GM04504 (cell line): ENCODE data around the gene SYT6.

Source experiments
- DNase-seq: peaks from one replicate; pipeline ENCODE4 v3.0.0-alpha.2; 2012; ENCODE audit warnings: low read depth

Gene SYT6

GRCh38 chr1:114117654-114118053 is 36.0 kb downstream of the SYT6 start:
- DNase-seq = no peak

DNA sequence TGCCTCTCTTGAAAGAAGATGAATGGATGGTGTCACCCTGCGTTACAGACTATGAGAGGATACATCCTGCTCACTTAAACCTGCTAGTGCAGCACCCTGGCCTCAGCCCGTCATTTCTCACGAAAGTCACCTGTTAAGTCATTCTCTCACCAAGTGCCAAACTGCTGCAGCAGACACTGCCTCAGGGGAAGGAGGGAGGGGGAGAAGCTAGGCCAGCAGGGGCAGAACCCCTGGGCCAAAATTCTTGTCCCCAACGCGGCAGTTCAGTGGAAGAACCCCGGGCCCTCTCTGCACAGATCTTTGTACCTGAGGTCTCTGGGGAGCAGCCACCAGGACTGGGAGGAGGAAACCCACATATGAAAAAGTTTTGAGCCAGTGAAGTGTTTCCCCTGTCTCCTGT is 37.6 kb downstream of the SYT6 start:
- no peak for DNase-seq

- DNase-seq = no peak
These were observed 39.2 kb downstream of the SYT6 start for GRCh38 chr1:114114185-114115094.

DNA sequence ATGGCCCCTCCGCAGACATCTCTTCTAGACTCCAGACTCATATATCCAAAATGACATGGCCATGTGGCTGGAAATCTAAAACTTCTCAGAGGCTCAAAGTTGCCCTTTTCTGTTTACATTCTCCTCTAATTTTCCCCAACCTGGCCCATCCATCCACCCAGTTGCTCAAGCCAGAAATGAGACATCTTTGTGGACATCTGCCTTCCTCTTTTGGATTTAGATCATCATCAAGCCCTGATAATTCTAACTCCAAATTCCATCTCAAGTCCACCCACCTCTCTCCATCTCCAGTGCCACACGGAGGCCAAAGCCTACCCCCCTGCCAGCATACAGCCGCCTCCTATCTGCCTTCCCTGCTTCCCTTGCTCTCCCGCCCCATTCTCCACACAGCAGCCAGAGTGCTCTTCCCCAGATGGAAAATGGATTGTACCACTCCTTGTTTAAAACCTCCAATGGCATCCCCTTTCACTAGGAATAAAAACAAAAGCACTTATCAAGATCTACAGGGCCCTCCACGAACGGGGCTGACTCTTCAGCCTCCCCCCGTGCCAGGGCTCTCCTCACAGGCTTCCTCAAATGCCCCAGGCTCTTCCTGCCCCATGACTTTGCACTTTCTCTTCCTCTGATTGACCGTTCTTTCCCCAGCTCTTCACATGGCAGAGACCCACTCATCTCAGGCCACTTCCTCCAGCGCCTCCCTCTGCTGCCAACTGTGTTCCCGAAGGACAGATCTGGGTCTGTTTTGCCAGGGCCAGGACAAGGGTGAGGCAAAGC is 40.1 kb downstream of the SYT6 start:
- DNase-seq = no peak

GRCh38 chr1:114112775-114113174 is 40.9 kb downstream of the SYT6 start:
- no peak for DNase-seq

GRCh38 chr1:114111731-114112641 is 41.7 kb downstream of the SYT6 start:
- no peak for DNase-seq

DNA sequence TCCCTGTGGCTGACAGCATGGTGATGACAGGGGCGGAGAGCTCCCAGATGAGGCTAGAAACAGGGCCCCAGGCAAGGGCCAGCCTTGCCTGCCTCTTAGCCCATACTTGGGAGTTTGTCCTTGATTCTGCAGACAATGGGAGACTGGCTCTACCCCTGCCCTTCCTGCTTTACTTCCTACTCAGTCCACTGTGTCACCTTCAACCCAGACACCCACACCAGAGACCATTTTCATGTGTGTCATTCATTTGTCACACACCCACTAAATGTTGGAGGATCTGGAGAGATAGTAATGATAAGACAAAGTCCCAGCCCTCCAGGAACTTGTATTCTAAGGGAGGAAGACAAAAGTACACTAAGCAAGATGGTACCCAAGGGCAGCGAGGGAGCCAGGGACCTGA is 43.7 kb downstream of the SYT6 start:
- DNase-seq = no peak

GRCh38 chr1:114108751-114109255 is 44.9 kb downstream of the SYT6 start:
- DNase-seq = no peak

GRCh38 chr1:114107474-114108435 is 45.9 kb downstream of the SYT6 start:
- DNase-seq = no peak

GRCh38 chr1:114105421-114105979 is 48.2 kb downstream of the SYT6 start:
- no peak for DNase-seq

DNA sequence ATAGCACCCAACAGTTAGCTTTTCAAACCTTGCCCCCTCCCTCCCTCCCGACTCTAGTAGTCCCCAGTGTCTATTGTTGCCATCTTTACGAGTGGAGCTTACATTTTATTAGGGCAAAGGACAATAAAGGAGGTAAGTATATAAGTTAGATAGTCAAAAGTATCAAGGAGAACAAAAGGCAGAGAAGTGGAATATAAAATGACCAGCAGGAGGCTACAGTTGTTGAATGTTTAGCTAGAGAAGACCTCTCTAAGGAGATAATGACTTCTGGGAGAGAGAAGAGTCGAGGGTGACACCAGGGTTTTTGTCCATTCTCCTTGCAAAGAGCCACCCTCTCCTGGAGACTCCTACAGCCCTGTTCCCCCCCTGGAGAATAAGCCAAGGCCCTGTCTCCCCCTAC is 48.7 kb downstream of the SYT6 start:
- no peak for DNase-seq

DNA sequence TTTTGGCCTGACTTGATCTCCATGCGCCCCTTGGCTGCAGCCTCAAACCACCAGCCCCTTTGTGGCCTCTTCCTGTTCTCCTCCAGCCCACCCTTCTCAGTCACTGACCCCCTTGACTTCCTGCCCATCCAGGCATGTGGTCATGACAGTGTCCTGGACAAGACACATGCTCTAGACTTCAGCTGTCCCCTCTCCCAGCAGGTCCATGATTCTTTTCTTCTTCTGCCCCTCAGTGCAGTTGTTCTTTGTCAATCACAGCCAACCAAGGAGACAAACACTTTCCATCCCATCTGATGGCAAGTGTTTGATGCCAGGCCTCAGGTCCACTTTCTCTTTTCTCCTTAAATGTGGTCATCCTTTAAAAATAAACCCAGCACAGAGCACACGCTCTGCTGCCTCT is 49.7 kb downstream of the SYT6 start:
- DNase-seq = no peak

DNA sequence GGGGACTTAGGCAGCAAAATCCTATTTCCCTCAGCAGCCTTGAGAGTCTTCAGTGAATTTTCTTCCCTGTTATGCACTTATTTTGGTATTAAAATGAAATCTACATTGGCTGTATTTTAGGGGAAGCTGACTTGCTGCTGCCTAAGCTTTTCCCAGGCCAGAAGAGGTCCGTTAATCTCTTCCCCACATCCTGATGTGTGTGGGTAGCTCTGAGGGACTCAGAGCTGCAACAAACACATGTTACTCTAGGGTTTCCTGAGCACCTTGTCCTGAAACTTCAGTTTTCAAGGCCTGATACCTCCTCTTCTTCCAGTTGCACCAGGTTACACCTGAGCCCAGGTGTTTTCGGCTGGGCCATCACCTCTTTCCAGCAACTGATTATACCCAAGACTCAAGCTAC is 51.5 kb downstream of the SYT6 start:
- no peak for DNase-seq

GRCh38 chr1:114100148-114100547 is 53.5 kb downstream of the SYT6 start:
- no peak for DNase-seq

DNA sequence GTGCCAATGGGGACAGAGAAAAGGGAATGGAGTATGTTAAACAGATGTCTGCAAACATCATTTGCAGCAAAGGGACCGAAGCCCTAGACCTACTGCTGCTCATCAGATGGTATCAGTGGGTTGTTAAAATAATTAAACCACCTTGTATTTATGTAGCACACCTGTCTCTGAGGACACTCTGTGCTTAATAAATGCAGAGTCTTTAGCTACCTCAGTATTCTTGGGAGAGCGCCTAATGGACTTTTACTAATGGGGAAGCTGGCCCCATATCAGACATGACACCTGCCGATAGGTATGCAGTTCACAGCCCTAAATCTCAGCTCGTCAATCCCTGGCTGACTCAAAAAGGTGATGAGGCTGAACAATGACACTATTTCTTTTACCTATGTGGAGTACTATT is 54.4 kb downstream of the SYT6 start:
- no peak for DNase-seq

GRCh38 chr1:114097109-114097508 is 56.6 kb downstream of the SYT6 start:
- DNase-seq = no peak

DNA sequence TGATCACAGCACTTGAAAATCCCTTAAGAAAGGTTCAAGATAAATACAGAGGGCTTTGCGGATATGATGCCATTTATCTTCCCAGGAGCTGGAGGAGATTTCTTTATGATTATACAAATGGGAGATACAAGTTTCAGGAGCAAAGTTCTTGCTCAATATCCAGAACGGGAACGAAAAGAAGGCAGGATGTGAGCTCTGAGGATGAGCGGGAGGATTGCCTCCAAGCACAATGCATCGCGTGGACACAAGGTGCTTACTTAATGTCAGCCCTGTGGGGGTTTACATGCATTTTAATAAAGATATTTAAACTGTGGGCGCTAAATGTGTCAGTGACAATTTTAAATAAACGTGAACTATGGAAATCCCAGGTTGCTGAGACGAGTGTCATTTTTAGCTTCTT is 59.0 kb downstream of the SYT6 start:
- no peak for DNase-seq

GRCh38 chr1:114094363-114094634 is 59.4 kb downstream of the SYT6 start:
- DNase-seq = peak; percentile 28

DNA sequence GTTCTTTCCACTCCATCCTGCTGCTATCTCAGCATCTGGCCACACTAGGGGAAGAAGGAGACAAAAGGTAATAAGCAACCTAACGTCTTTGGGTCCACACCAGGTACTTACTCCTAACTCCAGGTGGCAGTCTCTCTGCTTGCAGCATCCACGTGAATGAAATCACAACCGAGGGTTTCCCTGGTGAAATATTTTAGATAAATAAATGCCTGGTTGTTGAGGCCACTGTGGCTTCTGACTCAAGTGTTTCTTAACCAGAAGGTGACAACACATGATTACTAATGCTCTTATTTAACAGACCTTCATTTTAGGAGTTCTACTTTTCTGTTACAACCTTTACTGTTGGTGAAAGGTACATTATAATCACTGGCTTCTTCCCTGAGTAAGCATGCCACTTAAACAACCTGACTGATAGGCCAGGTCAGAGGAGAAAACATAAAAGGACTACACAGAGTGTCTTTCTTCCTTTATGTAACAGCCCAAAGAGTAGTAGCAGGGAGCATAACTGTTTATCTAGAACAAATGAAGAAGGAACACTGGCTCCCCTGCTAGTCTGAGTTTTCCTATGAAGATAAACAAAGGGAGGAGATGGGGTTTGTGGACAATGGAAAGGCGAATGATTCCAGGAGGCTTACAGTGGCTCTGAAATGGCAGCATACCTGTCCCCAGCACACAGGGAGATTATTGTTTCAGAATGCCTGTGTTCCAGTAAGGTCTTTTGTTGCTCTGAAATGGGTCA is 59.9 kb downstream of the SYT6 start:
- no peak for DNase-seq
